Measurements from ENCODE around the gene CARNS1.

- TF ChIP-seq CTCF (IDR thresholded peaks at IDR 0.05) = peak; percentile 39 to 67 (median 52)
- no peak for TF ChIP-seq POLR2A (IDR thresholded peaks at IDR 0.05)
Observed at GRCh38 chr11:67389477-67389876, 26.0 kb upstream of the CARNS1 start.
